ENCODE data around the gene RASSF5.

Gene RASSF5

DNA sequence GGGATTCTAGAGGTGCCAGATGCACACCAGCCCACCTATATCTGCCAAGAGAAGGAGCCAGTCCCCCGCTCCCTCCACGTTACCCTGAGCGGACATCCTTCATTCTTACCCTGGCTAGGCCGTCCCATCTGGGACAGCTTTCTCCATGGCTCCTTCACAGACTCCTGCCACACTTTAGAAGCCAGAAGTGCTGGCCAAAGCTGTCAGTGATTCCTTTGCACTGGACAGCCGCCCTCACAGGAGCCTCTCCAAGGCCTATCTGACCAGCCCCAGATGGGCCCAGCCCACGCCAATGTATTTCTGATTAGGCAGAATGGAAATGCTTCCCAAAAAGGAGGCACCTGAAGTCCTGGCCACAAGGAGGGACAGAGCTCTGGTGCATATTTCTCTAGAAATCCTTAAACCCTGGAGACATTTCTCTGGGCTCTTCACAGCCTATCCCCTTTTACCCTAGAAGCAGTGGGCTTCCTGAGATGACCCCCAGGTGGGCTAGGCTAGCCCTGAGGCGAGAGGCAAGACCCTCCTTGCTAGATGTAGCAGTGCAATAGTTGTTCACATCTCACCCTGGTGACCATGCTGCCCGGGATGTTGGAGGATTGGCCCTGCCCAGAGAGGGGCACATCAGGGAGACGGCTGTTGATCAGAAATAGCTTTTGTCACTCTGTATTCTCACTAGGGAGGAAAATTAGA is 44.1 kb downstream of the RASSF5 start:
- no peak for DNase-seq
- Histone ChIP-seq H3K27me3 (no peaks in the 10 kb centered on the region), H3K9me3 (no peaks in the 10 kb centered on the region), H3K4me3 (no peak overlapping the region), H3K27ac (no peak overlapping the region), H3K4me1 (peaks cover 0 to 15% (median 10%) of the 10 kb centered on the region in 4 donors), H3K36me3 (no peaks in the 10 kb centered on the region)
- intact Hi-C loops (cut with DNase I; ENCODE audit: low total_unique reads): no loop called here
- TF ChIP-seq, protein P1, sequence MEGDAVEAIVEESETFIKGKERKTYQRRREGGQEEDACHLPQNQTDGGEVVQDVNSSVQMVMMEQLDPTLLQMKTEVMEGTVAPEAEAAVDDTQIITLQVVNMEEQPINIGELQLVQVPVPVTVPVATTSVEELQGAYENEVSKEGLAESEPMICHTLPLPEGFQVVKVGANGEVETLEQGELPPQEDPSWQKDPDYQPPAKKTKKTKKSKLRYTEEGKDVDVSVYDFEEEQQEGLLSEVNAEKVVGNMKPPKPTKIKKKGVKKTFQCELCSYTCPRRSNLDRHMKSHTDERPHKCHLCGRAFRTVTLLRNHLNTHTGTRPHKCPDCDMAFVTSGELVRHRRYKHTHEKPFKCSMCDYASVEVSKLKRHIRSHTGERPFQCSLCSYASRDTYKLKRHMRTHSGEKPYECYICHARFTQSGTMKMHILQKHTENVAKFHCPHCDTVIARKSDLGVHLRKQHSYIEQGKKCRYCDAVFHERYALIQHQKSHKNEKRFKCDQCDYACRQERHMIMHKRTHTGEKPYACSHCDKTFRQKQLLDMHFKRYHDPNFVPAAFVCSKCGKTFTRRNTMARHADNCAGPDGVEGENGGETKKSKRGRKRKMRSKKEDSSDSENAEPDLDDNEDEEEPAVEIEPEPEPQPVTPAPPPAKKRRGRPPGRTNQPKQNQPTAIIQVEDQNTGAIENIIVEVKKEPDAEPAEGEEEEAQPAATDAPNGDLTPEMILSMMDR (IDR thresholded peaks at IDR 0.05): no peak

DNA sequence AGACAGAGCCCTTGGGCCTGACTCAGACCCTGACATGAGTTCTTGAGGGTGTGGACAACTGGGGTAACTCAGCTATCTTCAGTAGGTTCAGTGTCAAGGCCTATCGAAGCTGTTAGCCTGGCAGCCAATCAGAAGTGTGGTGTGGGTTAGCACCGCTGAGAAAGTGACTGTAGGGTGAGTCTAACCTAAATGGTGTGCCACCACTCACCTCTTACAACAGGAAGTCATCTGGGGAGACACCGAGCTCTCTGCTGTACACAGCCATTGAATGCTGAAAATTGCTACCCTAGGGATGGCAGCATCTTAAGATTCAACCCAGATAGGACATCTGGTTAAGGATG is 44.6 kb downstream of the RASSF5 start:
- intact Hi-C loops (cut with DNase I; ENCODE audit: low total_unique reads): no loop called here
- H3K36me3 ChIP-seq: no peaks in the 10 kb centered on the region
- no peak overlapping the region for H3K4me3 ChIP-seq
- no peaks in the 10 kb centered on the region for H3K27me3 ChIP-seq
- H3K4me1 ChIP-seq: peaks cover 0 to 21% (median 15%) of the 10 kb centered on the region in 4 donors
- TF ChIP-seq, protein P1 (IDR thresholded peaks at IDR 0.05): no peak
- DNase-seq: no peak
- no peak overlapping the region for H3K27ac ChIP-seq
- no peaks in the 10 kb centered on the region for H3K9me3 ChIP-seq

DNA sequence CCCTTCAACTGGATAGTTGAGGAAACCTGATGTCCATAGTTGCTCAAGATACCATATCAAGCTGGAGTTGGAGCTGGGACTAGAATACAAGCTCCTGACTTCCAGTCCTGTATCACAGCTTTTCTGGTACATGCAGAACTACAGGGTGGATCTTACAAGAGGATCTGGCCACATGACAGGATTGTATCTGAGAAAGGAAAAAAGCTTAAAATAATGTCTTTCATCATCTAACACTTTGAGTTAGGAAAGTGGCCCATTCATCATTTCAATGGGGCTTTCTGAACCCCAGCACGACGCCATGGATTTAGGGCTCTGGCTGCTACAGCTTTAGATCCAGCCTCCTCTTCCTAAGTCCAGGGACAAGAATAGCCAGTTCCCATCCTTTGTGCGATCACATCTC is 46.9 kb downstream of the RASSF5 start:
- TF ChIP-seq, protein P1 (IDR thresholded peaks at IDR 0.05): no peak
- Histone ChIP-seq H3K27ac (no peak overlapping the region), H3K9me3 (no peaks in the 10 kb centered on the region), H3K4me1 (peaks cover 0 to 29% (median 19%) of the 10 kb centered on the region in 4 donors), H3K36me3 (no peaks in the 10 kb centered on the region), H3K27me3 (no peaks in the 10 kb centered on the region), H3K4me3 (no peak overlapping the region)
- intact Hi-C loops (cut with DNase I; ENCODE audit: low total_unique reads): no loop called here
- no peak for DNase-seq

DNA sequence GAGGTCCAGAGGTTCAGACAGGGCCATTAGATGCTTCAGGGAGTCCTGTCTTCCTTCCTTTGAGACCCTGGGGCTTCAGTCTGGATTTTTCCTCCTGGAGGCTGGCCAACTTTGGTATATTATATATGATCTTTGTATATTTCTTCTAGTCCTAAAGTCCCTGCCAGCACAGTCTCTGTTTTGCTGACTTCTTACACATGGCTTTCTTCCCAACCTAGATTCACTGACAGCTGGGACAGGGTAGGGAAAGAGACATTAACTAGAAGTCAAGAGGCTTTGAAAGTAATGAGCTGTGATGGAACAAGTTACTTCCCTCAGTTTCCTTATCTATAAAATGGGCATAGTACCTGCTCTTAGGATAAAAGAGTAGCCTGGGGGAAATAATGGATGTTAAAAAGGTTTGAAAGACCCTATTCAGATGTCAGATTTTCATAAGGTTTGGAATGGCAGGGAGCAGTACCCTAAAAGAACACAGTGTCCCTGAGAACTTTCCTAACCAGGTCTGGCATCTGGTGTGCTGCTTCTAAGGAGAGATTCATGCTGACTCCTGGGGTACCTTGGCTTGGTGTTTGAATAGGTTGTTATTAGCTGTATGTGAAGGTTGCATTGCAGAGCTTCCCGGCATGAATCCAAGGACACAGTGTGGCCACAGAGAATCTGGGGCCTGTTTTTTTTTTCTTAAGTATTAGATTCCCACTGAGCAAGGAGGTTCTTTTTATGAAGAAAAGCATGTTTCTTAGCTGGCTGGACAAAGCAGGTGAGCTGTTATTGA is 47.6 kb downstream of the RASSF5 start:
- H3K36me3 ChIP-seq: no peaks in the 10 kb centered on the region
- no peaks in the 10 kb centered on the region for H3K27me3 ChIP-seq
- TF ChIP-seq, protein P1 (IDR thresholded peaks at IDR 0.05): no peak
- no peak overlapping the region for H3K4me3 ChIP-seq
- intact Hi-C loops (cut with DNase I; ENCODE audit: low total_unique reads): no loop called here
- no peaks in the 10 kb centered on the region for H3K9me3 ChIP-seq
- no peak overlapping the region for H3K27ac ChIP-seq
- no peak for DNase-seq
- peaks cover 0 to 29% (median 19%) of the 10 kb centered on the region in 4 donors for H3K4me1 ChIP-seq

GRCh38 chr1:206555473-206555935 is 48.2 kb downstream of the RASSF5 start:
- TF ChIP-seq, protein P1 (IDR thresholded peaks at IDR 0.05): no peak
- Histone ChIP-seq H3K9me3 (no peaks in the 10 kb centered on the region), H3K4me3 (no peak overlapping the region), H3K27ac (peak overlapping the region in 1 of 2 donors; percentile 19), H3K27me3 (no peaks in the 10 kb centered on the region), H3K36me3 (no peaks in the 10 kb centered on the region), H3K4me1 (peaks cover 0 to 29% (median 19%) of the 10 kb centered on the region in 4 donors)
- no peak for DNase-seq
- intact Hi-C loops (cut with DNase I; ENCODE audit: low total_unique reads): no loop called here
